HCT116 (cell line): ENCODE measurements around the gene PLXDC1. TPM values are rescaled to one million over a fixed set of nuclear protein-coding genes. Genes with fewer than 3 reads are reported as not detected.
"Not testable (repeated sequence)": the region's sequence is repeated elsewhere in the genome, so short reads cannot be mapped to it uniquely, and the experiment has no call there.

Experiments used
- ATAC-seq: fragments of 200-7000 bp; cut with Tn5 transposase; 2 replicates; pipeline ENCODE4 v1.9.1; 2020; ENCODE audit warnings: mild to moderate bottlenecking, moderate library complexity
- BruUV-seq: library from RNA; stranded (reverse); fragments of 400-500 nt; replicated peaks from 2 replicates; lab custom pipeline; 2021; lab: Mats Ljungman, UMichigan
- CTCF ChIA-PET: fragments of 300-600 bp; sonication (Branson Sonifier 250); formaldehyde crosslinking; loops from one replicate; lab custom pipeline; 2021; ENCODE audit warnings: antibody characterized with exemption; lab: Charles Lee
- POLR2A ChIA-PET: fragments of 300-600, 350-600 bp; sonication (Branson Sonifier 250); formaldehyde crosslinking; loops from one replicate; lab custom pipeline; 2021; ENCODE audit warnings: antibody characterized with exemption; lab: Charles Lee
- RAD21 ChIA-PET, 2 experiments: fragments of 300-600 bp; sonication (Branson Sonifier 250); formaldehyde crosslinking; loops; one replicate each; lab custom pipeline; 2023; ENCODE audit warnings: low total read pairs in 2 of 2; ENCODE audit not compliant: uncharacterized antibody in 2 of 2, unreplicated experiment in 2 of 2, low non-redundant PET in 1 of 2; lab: Charles Lee
- DNase-seq: peaks from one replicate; pipeline ENCODE4 v3.0.0-alpha.2; 2010; ENCODE audit warnings: low read depth, low spot score
- H2AFZ ChIP-seq: fragments of 200-600 bp; shearing (Covaris generic), sonication (generic); 2 replicates; pipeline ENCODE4 v1.6.1; 2017; ENCODE audit warnings: low read depth, mixed run types, mixed read lengths, antibody characterized with exemption, low read length; ENCODE audit not compliant: poor library complexity, severe bottlenecking
- H3K27ac ChIP-seq: 2 replicates; pipeline ENCODE4 v1.5.1; 2012; ENCODE audit warnings: low read depth, low read length
- H3K27me3 ChIP-seq: fragments of 200-600 bp; sonication (generic); 2 replicates; pipeline ENCODE4 v1.6.1; 2016; ENCODE audit warnings: mixed run types, low read length, mixed read lengths; ENCODE audit not compliant: insufficient read depth
- H3K36me3 ChIP-seq, 2 experiments: fragments of 200-500 bp in 1 of 2; fragments of 200-600 bp in 1 of 2; sonication (Bioruptor generic) in 1 of 2; sonication (generic) in 1 of 2; 2 replicates each; pipeline versions ENCODE4 v1.5.1 to v1.6.1; 2014 to 2016; ENCODE audit warnings: low read length in 2 of 2, inconsistent platforms in 1 of 2, mixed read lengths in 1 of 2, mixed run types in 1 of 2; ENCODE audit not compliant: insufficient read depth in 2 of 2, control insufficient read depth in 1 of 2
- H3K4me1 ChIP-seq, 2 experiments: fragments of 200-600 bp in 1 of 2; sonication (generic) in 1 of 2; 2 replicates each; pipeline versions ENCODE4 v1.5.1 to v1.6.1; 2012 to 2017; ENCODE audit warnings: low read length in 2 of 2, inconsistent platforms in 1 of 2, mild to moderate bottlenecking in 1 of 2, mixed read lengths in 1 of 2, mixed run types in 1 of 2, moderate library complexity in 1 of 2; ENCODE audit not compliant: insufficient read depth in 2 of 2, control insufficient read depth in 1 of 2
- H3K4me2 ChIP-seq: fragments of 200-600 bp; sonication (generic); 2 replicates; pipeline ENCODE4 v1.6.1; 2017; ENCODE audit warnings: mixed run types, low read length, mixed read lengths
- H3K4me3 ChIP-seq, 2 experiments: fragments of 200-600 bp in 1 of 2; sonication (generic) in 1 of 2; replicated peaks in 1 of 2; 2 replicates each; pipeline ENCODE4 v1.5.1; 2011 to 2016; ENCODE audit warnings: low read length in 2 of 2, control low read depth in 1 of 2, low read depth in 1 of 2, mild to moderate bottlenecking in 1 of 2, mixed read lengths in 1 of 2, mixed run types in 1 of 2
- H3K79me2 ChIP-seq: fragments of 200-600 bp; sonication (generic); 2 replicates; pipeline ENCODE4 v1.6.1; 2017; ENCODE audit warnings: mild to moderate bottlenecking, mixed run types, low read length, moderate library complexity, mixed read lengths; ENCODE audit not compliant: insufficient read depth
- H3K9ac ChIP-seq: fragments of 200-600 bp; sonication (generic); 2 replicates; pipeline ENCODE4 v1.6.1; 2016; ENCODE audit warnings: low read length, mixed read lengths
- H3K9me2 ChIP-seq: fragments of 200-600 bp; sonication (generic), shearing (Covaris generic); 2 replicates; pipeline ENCODE4 v1.6.1; 2017; ENCODE audit warnings: mixed run types, mild to moderate bottlenecking, moderate library complexity; ENCODE audit not compliant: insufficient read depth
- H3K9me3 ChIP-seq, 2 experiments: fragments of 200-500 bp in 1 of 2; fragments of 200-600 bp in 1 of 2; sonication (Bioruptor generic) in 1 of 2; sonication (generic) in 1 of 2; 2 replicates each; pipeline ENCODE4 v1.6.1; 2014 to 2017; ENCODE audit warnings: low read length in 2 of 2, mixed read lengths in 2 of 2, inconsistent platforms in 1 of 2, low read depth in 1 of 2, mild to moderate bottlenecking in 1 of 2, mixed run types in 1 of 2, moderate library complexity in 1 of 2; ENCODE audit not compliant: control insufficient read depth in 1 of 2, insufficient read depth in 1 of 2
- H4K20me1 ChIP-seq: fragments of 200-600 bp; sonication (generic), shearing (Covaris generic); 2 replicates; pipeline ENCODE4 v1.6.1; 2017; ENCODE audit warnings: mixed run types, mild to moderate bottlenecking, moderate library complexity; ENCODE audit not compliant: insufficient read depth
- ATF3 ChIP-seq: IDR thresholded peaks from 2 replicates; pipeline ENCODE4 v1.6.1; 2012
- CBX3 ChIP-seq: IDR thresholded peaks from 2 replicates; pipeline ENCODE4 v1.6.1; 2012; ENCODE audit warnings: low read depth
- CEBPB ChIP-seq: IDR thresholded peaks from 2 replicates; pipeline ENCODE4 v1.6.1; 2012; ENCODE audit warnings: low read depth
- EZH2 ChIP-seq: fragments of 200-600 bp; sonication (generic); IDR thresholded peaks from 2 replicates; pipeline ENCODE4 v1.6.1; 2017; ENCODE audit warnings: antibody characterized with exemption, mixed run types
- EZH2phosphoT487 ChIP-seq: fragments of 200-600 bp; IDR thresholded peaks from 2 replicates; pipeline ENCODE4 v1.6.1; 2018; ENCODE audit warnings: antibody characterized with exemption, borderline replicate concordance
- JUND ChIP-seq: IDR thresholded peaks from 2 replicates; pipeline ENCODE4 v1.6.1; 2012
- SIN3A ChIP-seq: IDR thresholded peaks from 2 replicates; pipeline ENCODE4 v1.6.1; 2012; ENCODE audit warnings: low read depth
- TCF7L2 ChIP-seq: IDR thresholded peaks from 2 replicates; pipeline ENCODE4 v1.7.0; 2011; ENCODE audit warnings: borderline replicate concordance, inconsistent platforms; ENCODE audit not compliant: insufficient read depth, insufficient read length; ENCODE audit errors: extremely low read depth
- ZNF274 ChIP-seq: fragments of 200-500 bp; sonication (Bioruptor generic); IDR thresholded peaks from 2 replicates; pipeline ENCODE4 v1.6.1; 2014; ENCODE audit warnings: mild to moderate bottlenecking, low read depth, low read length, inconsistent platforms
- intact Hi-C: fragments of 100-400 bp; cut with micrococcal nuclease; formaldehyde crosslinking; loops from 2 replicates; pipeline ENCODE4 v1.10.0; 2022
- total RNA-seq: library from RNA; stranded (reverse); gene quantifications from one replicate; pipeline ENCODE4 v1.2.1, GENCODE V29; 2021; ENCODE audit not compliant: unreplicated experiment
- TF ChIP-seq, protein P1 (sequence below): IDR thresholded peaks from 2 replicates; pipeline ENCODE4 v1.6.1; 2011; ENCODE audit warnings: mild to moderate bottlenecking, low read length, moderate library complexity; ENCODE audit not compliant: insufficient replicate concordance; ENCODE audit errors: extremely low read depth

The PLXDC1 gene
- total RNA-seq, 1 experiment from 2014 or later: 1.8 TPM

- TF ChIP-seq EZH2 (no peak), JUND (no peak)
Observed at GRCh38 chr17:39054111-39054645, 97.3 kb downstream of the PLXDC1 start (continued).

- H2AFZ ChIP-seq, H4K20me1 ChIP-seq, POLR2A ChIA-PET, H3K79me2 ChIP-seq, BruUV-seq, intact Hi-C loops, H3K4me3 ChIP-seq, ATAC-seq, H3K4me2 ChIP-seq, H3K9me2 ChIP-seq, H3K27me3 ChIP-seq, RAD21 ChIA-PET, H3K27ac ChIP-seq, CTCF ChIA-PET, H3K9ac ChIP-seq, DNase-seq, H3K36me3 ChIP-seq: not testable (repeated sequence)
- H3K9me3 ChIP-seq: peaks cover 10 to 15% of the 10 kb centered on the region in 2 experiments; a peak in 3 of 4 replicates
- H3K4me1 ChIP-seq: peaks cover 4 to 11% of the 10 kb centered on the region in 2 experiments; a peak in 3 of 4 replicates
Observed at GRCh38 chr17:39052423-39052822, 99.0 kb downstream of the PLXDC1 start.

GRCh38 chr17:39051001-39051585 lies 100.3 kb downstream of the PLXDC1 start:
- no peak overlapping the region for H3K4me2 ChIP-seq
- no peaks in the 10 kb centered on the region for H3K79me2 ChIP-seq
- no peak for DNase-seq
- H3K27me3 ChIP-seq: no peaks in the 10 kb centered on the region
- no TSS peak for BruUV-seq
- no peak overlapping the region for H2AFZ ChIP-seq
- no peak overlapping the region for H3K27ac ChIP-seq
- ChIA-PET POLR2A (no interaction called here), RAD21 (no interaction called here), CTCF (no interaction called here)
- intact Hi-C loops: no loop called here
- TF ChIP-seq CBX3: no peak
- TF ChIP-seq EZH2phosphoT487: no peak
- TF ChIP-seq CEBPB: no peak
- TF ChIP-seq, protein P1, sequence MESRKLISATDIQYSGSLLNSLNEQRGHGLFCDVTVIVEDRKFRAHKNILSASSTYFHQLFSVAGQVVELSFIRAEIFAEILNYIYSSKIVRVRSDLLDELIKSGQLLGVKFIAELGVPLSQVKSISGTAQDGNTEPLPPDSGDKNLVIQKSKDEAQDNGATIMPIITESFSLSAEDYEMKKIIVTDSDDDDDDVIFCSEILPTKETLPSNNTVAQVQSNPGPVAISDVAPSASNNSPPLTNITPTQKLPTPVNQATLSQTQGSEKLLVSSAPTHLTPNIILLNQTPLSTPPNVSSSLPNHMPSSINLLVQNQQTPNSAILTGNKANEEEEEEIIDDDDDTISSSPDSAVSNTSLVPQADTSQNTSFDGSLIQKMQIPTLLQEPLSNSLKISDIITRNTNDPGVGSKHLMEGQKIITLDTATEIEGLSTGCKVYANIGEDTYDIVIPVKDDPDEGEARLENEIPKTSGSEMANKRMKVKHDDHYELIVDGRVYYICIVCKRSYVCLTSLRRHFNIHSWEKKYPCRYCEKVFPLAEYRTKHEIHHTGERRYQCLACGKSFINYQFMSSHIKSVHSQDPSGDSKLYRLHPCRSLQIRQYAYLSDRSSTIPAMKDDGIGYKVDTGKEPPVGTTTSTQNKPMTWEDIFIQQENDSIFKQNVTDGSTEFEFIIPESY: no peak
- TF ChIP-seq ATF3: no peak
- no peak for TF ChIP-seq ZNF274
- TF ChIP-seq TCF7L2: no peak
- no peak for TF ChIP-seq SIN3A
- H3K4me3 ChIP-seq: no peak overlapping the region
- no peaks in the 10 kb centered on the region for H3K36me3 ChIP-seq
- no peaks in the 10 kb centered on the region for H4K20me1 ChIP-seq
- ATAC-seq: no peak
- H3K4me1 ChIP-seq: no peaks in the 10 kb centered on the region
- H3K9me3 ChIP-seq: peaks cover 20 to 23% of the 10 kb centered on the region in 2 experiments; a peak in 3 of 4 replicates
- no peaks in the 10 kb centered on the region; the same call in 1 of the 2 replicates for H3K9me2 ChIP-seq
- no peak overlapping the region for H3K9ac ChIP-seq
